ENCODE measurements around the gene NPB. TPM values are rescaled to one million over a fixed set of nuclear protein-coding genes. Genes with fewer than 3 reads are reported as not detected.

The NPB gene
- total RNA-seq, 1 donor from 2014 or later = 0.58 TPM

DNA sequence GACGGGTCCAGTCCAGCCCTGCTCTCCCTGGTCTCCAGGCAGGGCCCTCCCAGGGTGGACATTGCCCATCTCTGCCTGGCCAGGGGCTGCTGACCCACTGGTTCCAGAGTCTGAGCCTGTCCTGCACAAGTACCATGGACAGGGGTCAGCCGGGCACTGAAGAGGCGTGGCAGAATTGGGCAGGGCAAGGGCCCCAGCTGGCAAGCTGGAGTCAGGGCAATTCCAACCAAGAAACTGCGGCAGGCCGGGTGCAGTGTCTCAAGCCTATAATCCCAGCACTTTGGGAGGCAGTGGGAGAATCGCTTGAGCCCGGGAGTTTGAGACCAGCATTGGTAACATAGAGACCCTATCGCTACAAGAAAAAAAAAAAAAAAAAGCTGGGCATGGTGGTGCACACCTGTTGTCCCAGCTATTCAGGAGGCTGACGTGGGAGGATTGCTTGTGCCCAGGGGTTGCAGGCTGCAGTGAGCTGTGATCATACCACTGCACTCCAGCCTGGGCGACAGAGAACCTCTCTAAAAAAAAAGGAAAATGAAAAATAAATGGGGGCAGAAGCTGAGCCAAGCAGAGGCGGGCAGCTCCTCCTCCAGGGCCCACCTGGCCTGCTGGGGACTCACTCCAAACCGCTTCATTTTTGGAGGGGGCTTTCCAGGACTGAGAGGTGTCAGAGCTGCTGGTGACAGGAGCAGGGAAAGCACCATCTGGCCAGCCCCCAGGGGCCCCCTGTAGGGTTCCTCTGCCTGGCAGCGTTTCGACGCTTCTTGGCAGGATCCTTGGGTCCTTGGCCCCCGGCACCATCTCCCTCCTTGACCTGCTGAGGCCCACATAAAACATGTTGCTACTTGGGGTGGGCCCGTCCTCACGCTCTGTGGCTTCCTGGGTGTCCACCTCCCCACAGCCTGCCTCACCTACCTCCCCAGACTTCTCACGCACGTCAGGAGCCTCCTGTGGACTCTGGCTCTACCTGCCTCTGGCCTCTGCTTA is 28.4 kb downstream of the NPB start:
- TF ChIP-seq, protein P1, sequence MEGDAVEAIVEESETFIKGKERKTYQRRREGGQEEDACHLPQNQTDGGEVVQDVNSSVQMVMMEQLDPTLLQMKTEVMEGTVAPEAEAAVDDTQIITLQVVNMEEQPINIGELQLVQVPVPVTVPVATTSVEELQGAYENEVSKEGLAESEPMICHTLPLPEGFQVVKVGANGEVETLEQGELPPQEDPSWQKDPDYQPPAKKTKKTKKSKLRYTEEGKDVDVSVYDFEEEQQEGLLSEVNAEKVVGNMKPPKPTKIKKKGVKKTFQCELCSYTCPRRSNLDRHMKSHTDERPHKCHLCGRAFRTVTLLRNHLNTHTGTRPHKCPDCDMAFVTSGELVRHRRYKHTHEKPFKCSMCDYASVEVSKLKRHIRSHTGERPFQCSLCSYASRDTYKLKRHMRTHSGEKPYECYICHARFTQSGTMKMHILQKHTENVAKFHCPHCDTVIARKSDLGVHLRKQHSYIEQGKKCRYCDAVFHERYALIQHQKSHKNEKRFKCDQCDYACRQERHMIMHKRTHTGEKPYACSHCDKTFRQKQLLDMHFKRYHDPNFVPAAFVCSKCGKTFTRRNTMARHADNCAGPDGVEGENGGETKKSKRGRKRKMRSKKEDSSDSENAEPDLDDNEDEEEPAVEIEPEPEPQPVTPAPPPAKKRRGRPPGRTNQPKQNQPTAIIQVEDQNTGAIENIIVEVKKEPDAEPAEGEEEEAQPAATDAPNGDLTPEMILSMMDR (conservative IDR thresholded peaks at IDR 0.05; ENCODE audit: low read depth, low read length) = no peak
- no peak for DNase-seq (ENCODE audit: low read depth)
- H3K4me3 ChIP-seq (ENCODE audit: low read depth, low read length) = no peak overlapping the region

DNA sequence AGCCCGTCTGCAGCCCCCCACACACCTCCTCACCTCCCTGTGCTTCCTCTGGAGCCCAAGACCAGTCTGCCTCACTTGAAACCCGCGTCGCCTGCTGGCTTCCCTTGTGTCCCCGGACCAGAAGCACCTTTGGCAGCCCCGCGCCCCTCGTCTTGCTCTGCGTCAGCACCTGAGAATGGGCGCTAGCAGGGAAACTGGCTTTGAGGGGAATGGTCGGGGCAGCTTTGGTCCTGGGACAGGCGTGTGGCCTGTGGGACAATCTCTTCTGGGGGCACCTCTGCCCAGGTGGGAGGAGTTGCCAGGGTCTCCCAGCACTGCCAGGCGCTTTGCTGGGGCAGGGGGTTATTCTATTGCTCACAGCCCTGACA is 29.1 kb downstream of the NPB start:
- DNase-seq (ENCODE audit: low read depth) = no peak
- no peak overlapping the region for H3K4me3 ChIP-seq (ENCODE audit: low read depth, low read length)
- TF ChIP-seq, protein P1 (conservative IDR thresholded peaks at IDR 0.05; ENCODE audit: low read depth, low read length) = no peak

DNA sequence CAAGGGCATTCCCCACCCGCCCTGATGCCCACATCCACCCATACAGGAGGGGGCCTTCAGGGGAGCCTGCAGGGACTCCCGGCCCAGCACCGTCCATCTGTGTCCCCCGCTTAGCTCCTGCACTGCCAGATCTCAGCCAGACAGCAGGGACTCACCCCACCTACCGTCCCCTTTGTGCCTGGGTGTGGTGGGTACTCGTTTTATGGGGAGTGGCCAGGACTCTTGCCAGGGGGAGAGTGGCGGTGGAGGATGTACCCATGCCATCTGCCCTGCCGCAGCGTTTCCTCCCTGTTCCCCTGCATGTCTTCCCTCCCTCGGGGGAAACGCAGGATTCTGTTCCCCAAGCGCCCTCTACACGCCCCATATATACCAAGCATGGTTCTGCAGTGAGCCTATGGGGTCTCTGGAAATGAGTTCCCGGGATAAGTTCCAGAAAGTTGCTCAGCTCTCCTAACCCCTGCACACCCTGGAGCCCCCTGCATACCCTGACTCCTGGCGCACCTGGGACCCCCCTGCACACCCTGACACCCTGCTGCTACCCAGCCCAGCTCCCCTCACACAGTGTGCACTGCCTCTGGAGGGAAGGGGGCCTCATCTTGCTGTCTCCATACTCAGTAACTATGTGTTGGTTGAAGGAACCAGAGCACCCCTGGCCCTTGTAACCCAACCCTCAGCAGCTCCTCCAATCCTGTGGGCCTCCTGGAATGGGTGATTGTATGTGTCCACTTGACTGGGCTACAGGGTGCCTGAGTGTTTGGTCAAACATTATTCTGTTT is 29.7 kb downstream of the NPB start:
- no peak for DNase-seq (ENCODE audit: low read depth)
- H3K4me3 ChIP-seq (ENCODE audit: low read depth, low read length) = no peak overlapping the region
- TF ChIP-seq, protein P1 (conservative IDR thresholded peaks at IDR 0.05; ENCODE audit: low read depth, low read length) = no peak

DNA sequence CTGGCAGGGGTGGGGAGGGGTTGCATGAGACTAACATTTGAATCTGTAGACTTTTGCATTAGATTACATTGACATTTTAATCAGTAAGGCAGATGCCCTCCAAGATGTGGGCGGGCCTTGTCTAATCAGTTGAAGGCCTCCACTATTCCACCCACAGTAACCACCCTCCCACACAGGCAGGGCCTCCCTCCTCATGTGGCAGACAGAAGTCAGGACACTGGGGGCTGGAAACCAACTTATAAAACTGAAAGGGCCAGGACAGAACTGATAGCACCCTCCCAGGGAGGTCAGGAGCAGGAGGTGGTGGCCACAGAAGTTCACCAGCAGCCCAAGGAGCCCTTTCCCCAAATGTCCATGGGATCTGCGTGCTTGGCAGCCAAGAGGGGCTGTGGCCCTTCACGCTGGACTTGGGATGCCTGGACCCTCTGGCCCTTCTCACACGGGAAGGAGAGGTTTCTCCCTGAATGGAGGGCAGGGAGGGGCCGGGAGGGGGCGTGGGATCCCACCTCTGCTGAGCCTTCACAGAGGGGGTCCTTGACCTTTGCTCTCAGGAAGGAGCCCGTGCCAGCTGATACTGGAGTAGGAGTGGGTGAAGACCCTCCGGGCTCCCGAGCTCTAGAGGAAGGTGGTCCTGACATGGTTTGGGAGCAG is 30.4 kb downstream of the NPB start:
- DNase-seq (ENCODE audit: low read depth) = no peak
- TF ChIP-seq, protein P1 (conservative IDR thresholded peaks at IDR 0.05; ENCODE audit: low read depth, low read length) = no peak
- no peak overlapping the region for H3K4me3 ChIP-seq (ENCODE audit: low read depth, low read length)

DNA sequence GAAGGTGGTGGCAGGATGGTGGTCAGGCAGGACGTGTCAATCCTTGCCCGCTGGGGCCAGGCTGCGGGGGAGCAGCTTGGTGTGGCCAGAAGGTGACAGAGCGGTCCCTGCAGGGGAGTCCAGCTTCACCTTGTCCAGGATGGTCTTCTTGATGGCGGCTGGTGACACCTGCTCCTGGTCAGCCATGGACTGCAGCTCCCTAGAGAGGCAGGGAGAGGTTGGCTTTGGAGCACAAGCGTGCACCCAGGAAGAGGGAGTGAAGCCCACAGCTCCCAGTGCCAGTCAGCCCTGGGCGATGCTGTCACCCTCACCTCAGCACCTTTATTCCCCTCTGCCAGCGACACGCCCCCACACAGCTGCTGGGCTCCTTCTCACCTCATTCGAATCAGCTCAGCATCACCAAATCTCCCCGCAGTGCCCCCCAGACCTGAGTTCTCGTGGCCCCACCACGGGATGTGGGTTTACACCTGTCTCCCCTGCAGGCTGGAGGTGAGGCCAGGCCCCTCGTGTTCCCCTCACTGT is 31.2 kb downstream of the NPB start:
- no peak overlapping the region for H3K4me3 ChIP-seq (ENCODE audit: low read depth, low read length)
- TF ChIP-seq, protein P1 (conservative IDR thresholded peaks at IDR 0.05; ENCODE audit: low read depth, low read length) = no peak
- no peak for DNase-seq (ENCODE audit: low read depth)

DNA sequence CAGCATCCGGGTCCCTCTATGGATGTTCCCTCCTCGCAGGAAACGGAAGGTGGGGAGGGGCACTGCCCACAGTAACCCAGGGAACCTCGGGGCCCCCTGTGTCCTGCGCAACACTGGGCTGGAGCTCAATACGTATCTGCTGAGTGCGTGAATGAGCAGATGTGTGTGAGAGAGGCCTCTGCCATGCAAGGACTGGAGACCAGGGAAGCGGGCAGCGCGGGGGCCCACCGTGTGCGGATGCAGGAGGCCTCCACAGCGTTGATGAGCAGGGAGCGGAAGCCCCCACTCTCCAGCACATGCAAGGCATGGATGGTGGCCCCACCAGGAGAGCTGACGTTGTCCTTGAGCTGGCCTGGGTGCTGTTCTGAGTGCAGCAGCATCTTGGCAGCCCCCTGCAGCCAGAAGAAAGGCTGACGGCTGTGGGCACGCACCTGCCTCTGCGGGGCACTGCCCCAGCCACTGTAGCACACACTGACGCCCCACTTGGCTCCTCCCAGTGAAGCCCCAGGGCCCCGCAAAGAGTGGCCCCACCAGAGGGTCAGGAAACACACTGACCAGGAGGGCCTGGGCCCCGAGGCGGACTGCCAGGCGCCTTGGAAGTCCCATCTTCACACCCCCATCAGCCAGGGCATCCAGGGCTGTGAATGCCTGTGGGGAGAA is 32.2 kb downstream of the NPB start:
- H3K4me3 ChIP-seq (ENCODE audit: low read depth, low read length) = no peak overlapping the region
- TF ChIP-seq, protein P1 (conservative IDR thresholded peaks at IDR 0.05; ENCODE audit: low read depth, low read length) = no peak
- no peak for DNase-seq (ENCODE audit: low read depth)

Measured in epithelial cell of proximal tubule (primary cell).